MCF 10A (cell line): ENCODE results near the gene DHRS13. TPM values are rescaled to one million over a fixed set of nuclear protein-coding genes. Genes with fewer than 3 reads are reported as not detected.
"Not testable (repeated sequence)": the region's sequence is repeated elsewhere in the genome, so short reads cannot be mapped to it uniquely, and the experiment has no call there.

Experiments used
- BruUV-seq: library from RNA; stranded (reverse); fragments of 400-500 nt; replicated peaks from 2 replicates; lab custom pipeline; 2021; lab: Mats Ljungman, UMichigan
- CTCF ChIA-PET: fragments of 300-600 bp; sonication (Branson Sonifier 250); formaldehyde crosslinking; extraction: SDS; loops from one replicate; lab custom pipeline; 2021; ENCODE audit warnings: antibody characterized with exemption, inconsistent platforms; lab: Yijun Ruan, JAX
- POLR2A ChIA-PET: fragments of 300-600, 350-650 bp; sonication (Branson Sonifier 250); formaldehyde crosslinking; extraction: SDS; loops from one replicate; lab custom pipeline; 2020; ENCODE audit warnings: antibody characterized with exemption, inconsistent platforms; lab: Yijun Ruan, JAX
- DNase-seq: peaks from one replicate; pipeline ENCODE4 v3.0.0-alpha.2; 2018; ENCODE audit not compliant: unreplicated experiment
- H3K27ac Mint-ChIP-seq: one replicate; pipeline ENCODE4 v1.8.0; 2022; ENCODE audit warnings: mild to moderate bottlenecking, low read depth, mixed read lengths; ENCODE audit not compliant: unreplicated experiment
- H3K27me3 Mint-ChIP-seq: one replicate; pipeline ENCODE4 v1.8.0; 2022; ENCODE audit warnings: mixed read lengths; ENCODE audit not compliant: insufficient read depth, unreplicated experiment
- H3K36me3 Mint-ChIP-seq: one replicate; pipeline ENCODE4 v1.8.0; 2022; ENCODE audit warnings: mild to moderate bottlenecking, moderate library complexity, mixed read lengths; ENCODE audit not compliant: insufficient read depth, unreplicated experiment
- H3K4me1 Mint-ChIP-seq: one replicate; pipeline ENCODE4 v1.8.0; 2022; ENCODE audit warnings: mixed read lengths; ENCODE audit not compliant: insufficient read depth, unreplicated experiment
- H3K4me3 Mint-ChIP-seq: one replicate; pipeline ENCODE4 v1.8.0; 2022; ENCODE audit warnings: mild to moderate bottlenecking, moderate library complexity, mixed read lengths; ENCODE audit not compliant: unreplicated experiment
- H3K9me3 Mint-ChIP-seq: one replicate; pipeline ENCODE4 v1.8.0; 2022; ENCODE audit warnings: mixed read lengths; ENCODE audit not compliant: unreplicated experiment
- CTCF ChIP-seq: fragments of 200-600 bp; IDR thresholded peaks from one replicate; pipeline ENCODE4 v1.8.0; 2022; ENCODE audit warnings: antibody characterized with exemption, mild to moderate bottlenecking; ENCODE audit not compliant: unreplicated experiment
- intact Hi-C: fragments of 100-400 bp; cut with micrococcal nuclease; formaldehyde crosslinking; loops from 2 replicates; pipeline ENCODE4 v1.14.1; 2022
- total RNA-seq: library from RNA; stranded (reverse); gene quantifications from 2 replicates; pipeline ENCODE4 v1.2.3, GENCODE V29; 2022

DHRS13 gene
- total RNA-seq, 1 experiment from 2014 or later = 9.5 TPM

DNA sequence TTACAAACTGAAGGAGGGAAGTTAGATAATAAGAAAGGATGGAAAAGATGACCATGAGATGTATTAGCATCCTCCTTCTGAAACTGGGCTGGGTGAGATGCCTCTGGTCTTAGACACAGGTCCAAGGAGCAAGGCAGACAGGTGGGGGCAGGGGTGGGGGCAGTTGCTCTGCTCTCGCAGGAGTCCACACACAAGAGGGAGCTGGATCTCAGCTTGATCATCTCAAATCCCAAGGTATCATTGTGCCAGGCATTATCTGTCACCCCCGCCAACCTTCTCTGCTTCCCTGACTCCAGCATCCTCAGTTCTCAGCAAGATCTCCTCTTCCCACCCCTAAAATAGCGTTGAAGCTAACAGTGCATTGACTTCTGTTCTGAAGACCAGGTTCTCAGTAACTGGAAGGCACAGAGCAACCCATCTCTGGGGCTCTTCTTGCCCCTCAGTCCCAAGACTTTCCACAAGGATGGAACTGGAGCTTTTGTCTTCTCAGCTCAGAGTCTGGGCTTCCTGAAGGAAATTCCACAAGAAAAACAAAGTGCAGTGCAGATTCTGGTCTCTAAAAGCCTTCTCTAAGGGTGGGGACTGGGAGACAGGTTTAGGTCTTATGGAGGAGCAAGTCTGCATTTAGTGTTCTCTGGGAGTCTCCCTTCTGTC is 7.0 kb downstream of the DHRS13 start:
- Mint-ChIP-seq H3K4me3 (peak overlapping the region; percentile 90), H3K9me3 (no peaks in the 10 kb centered on the region), H3K4me1 (peaks cover 23% of the 10 kb centered on the region), H3K27me3 (no peaks in the 10 kb centered on the region), H3K36me3 (peaks cover 40% of the 10 kb centered on the region), H3K27ac (peak overlapping the region; percentile 93)
- no peak for TF ChIP-seq CTCF
- intact Hi-C loops = loop anchor here (2.0 kb wide), 1 partner anchor 87 kb away; no protein-coding TSS in a partner anchor
- no TSS peak for BruUV-seq
- no peak for DNase-seq
- ChIA-PET POLR2A (interaction anchor here (0.7 to 5.6 kb wide), 19 partner anchors 8 to 259 kb away, joined by 3 to 64 read pairs (median 5); partner anchors contain the start of genes FAM222B, NEK8, PHF12 and RPL23A), CTCF (interaction anchor here (0.5 to 3.1 kb wide), 9 partner anchors 14 to 228 kb away, joined by 3 to 23 read pairs (median 5); partner anchors contain the start of gene FAM222B)

DNA sequence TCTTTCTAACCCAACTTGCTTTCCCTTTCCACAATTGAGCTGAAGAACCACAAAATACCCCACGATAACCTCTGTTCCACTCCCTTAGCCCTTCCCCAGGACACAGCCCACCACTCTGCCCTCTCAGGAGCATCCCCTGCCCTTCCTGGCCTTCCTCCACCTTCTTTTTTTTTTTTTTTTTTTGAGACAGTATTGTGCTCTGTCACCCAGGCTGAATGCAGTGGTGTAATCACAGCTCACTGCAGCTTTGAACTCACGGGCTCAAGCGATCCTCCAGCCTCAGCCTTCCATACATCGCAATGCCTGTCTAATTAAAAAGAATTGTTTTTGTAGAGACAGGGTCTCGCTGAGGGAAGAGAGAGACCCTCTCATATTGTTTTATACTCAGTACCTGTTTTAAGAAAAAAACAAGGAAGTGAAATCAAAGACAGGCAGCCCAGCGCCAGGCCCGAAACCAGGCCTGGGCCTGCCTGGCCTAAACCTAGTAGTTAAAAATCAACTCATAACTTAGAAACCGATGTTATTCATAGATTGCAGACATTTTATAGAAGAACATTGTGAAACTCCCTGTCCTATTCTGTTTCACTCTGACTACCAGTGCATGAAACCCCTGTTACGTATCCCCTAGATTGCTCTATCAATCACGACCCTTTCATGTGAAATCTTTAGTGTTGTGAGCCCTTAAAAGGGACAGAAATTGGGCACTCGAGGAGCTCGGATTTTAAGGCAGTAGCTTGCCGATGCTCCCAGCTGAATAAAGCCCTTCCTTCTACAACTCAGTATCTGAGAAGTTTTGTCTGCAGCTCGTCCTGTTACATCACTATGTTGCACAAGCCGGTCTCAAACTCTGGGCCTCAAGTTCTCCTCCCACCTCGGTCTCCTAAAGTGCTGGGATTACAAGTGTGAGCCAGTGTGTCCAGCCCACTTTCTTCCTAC is 9.4 kb downstream of the DHRS13 start:
- H3K36me3 Mint-ChIP-seq = peaks cover 41% of the 10 kb centered on the region
- intact Hi-C loops, H3K4me3 Mint-ChIP-seq, H3K9me3 Mint-ChIP-seq, H3K27me3 Mint-ChIP-seq, BruUV-seq: not testable (repeated sequence)
- peaks cover 23% of the 10 kb centered on the region for H3K4me1 Mint-ChIP-seq
- peak; percentile 32 for DNase-seq
- H3K27ac Mint-ChIP-seq = peak overlapping the region; percentile 25
- CTCF ChIA-PET = interaction anchor here (0.6 to 3.2 kb wide), 7 partner anchors 9 to 143 kb away, joined by 3 to 14 read pairs (median 7); no protein-coding TSS in a partner anchor
- POLR2A ChIA-PET = interaction anchor here (0.6 to 1.3 kb wide), 3 partner anchors 10 to 168 kb away, joined by 3 to 5 read pairs (median 3); no protein-coding TSS in a partner anchor

- no peak overlapping the region for H3K27ac Mint-ChIP-seq
- intact Hi-C loops = no loop called here
- no TSS peak for BruUV-seq
- H3K27me3 Mint-ChIP-seq = no peaks in the 10 kb centered on the region
- no peak for TF ChIP-seq CTCF
- H3K4me1 Mint-ChIP-seq = peaks cover 23% of the 10 kb centered on the region
- ChIA-PET CTCF (interaction anchor here (0.6 to 3.2 kb wide), 4 partner anchors 11 to 128 kb away, joined by 3 to 14 read pairs (median 6); no protein-coding TSS in a partner anchor), POLR2A (interaction anchor here (1.0 to 1.8 kb wide), 3 partner anchors 14 to 127 kb away, joined by 3 to 4 read pairs (median 3); no protein-coding TSS in a partner anchor)
- no peaks in the 10 kb centered on the region for H3K9me3 Mint-ChIP-seq
- peaks cover 41% of the 10 kb centered on the region for H3K36me3 Mint-ChIP-seq
- DNase-seq = no peak
- no peak overlapping the region for H3K4me3 Mint-ChIP-seq
Observed at GRCh38 chr17:28892024-28892423, 10.9 kb downstream of the DHRS13 start.

DNA sequence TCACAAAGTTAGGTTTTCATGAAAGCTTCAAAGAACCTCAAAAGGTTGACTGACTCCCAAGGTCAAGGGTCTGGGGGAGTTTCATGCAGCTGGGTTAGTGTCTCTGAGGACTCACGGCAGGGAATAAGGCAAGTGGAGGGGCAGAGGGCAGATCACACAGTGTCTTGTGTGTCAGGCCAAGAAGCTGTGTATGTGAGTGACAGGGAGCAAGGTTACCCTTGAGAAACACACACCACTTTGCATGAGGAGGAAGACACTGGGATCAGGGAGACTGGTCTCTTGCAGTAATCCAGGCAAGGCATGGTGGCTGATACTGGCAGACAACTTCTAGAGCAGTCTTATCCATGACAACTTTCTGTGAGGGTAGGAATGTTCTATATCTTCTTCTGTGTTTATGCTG is 11.7 kb downstream of the DHRS13 start:
- POLR2A ChIA-PET = interaction anchor here (0.6 to 1.8 kb wide), 2 partner anchors 49 to 163 kb away, joined by 4 read pairs; no protein-coding TSS in a partner anchor
- CTCF ChIA-PET = interaction anchor here (0.6 to 1.6 kb wide), 2 partner anchors 10 to 80 kb away, joined by 3 to 4 read pairs; no protein-coding TSS in a partner anchor
- H3K4me1 Mint-ChIP-seq = peaks cover 17% of the 10 kb centered on the region

More for the DNA sequence above, 11.7 kb downstream of the DHRS13 start:
- BruUV-seq = no TSS peak
- no peak for TF ChIP-seq CTCF
- Mint-ChIP-seq H3K36me3 (peaks cover 41% of the 10 kb centered on the region), H3K27me3 (no peaks in the 10 kb centered on the region), H3K27ac (no peak overlapping the region), H3K9me3 (no peaks in the 10 kb centered on the region), H3K4me3 (no peak overlapping the region)
- intact Hi-C loops = no loop called here
- no peak for DNase-seq
